ENCODE data around the gene GPR17.

The GPR17 gene

GRCh38 chr2:127641846-127642507 lies 4.0 kb upstream of the GPR17 start:
- no peak for DNase-seq

GRCh38 chr2:127642706-127643438 lies 3.1 kb upstream of the GPR17 start:
- no peak for DNase-seq

- no peak for DNase-seq
Measured at GRCh38 chr2:127643439-127644065, 2.4 kb upstream of the GPR17 start.

- no peak for DNase-seq
Measured at GRCh38 chr2:127644066-127645025, 1.6 kb upstream of the GPR17 start.

- DNase-seq = no peak
Measured at GRCh38 chr2:127645026-127645394, 943 bp upstream of the GPR17 start.

GRCh38 chr2:127646487-127647241 lies 711 bp downstream of the GPR17 start:
- no peak for DNase-seq

GRCh38 chr2:127647242-127648190 lies 1.6 kb downstream of the GPR17 start:
- no peak for DNase-seq

GRCh38 chr2:127648321-127648720 lies 2.4 kb downstream of the GPR17 start:
- no peak for DNase-seq

- DNase-seq = no peak
Measured at GRCh38 chr2:127649100-127649611, 3.2 kb downstream of the GPR17 start.

- peak; percentile 88 for DNase-seq
Measured at GRCh38 chr2:127649684-127650040, 3.7 kb downstream of the GPR17 start.

GRCh38 chr2:127650041-127650784 lies 4.3 kb downstream of the GPR17 start:
- DNase-seq = no peak

- DNase-seq = no peak
Measured at GRCh38 chr2:127650785-127651380, 4.9 kb downstream of the GPR17 start.

- no peak for DNase-seq
Measured at GRCh38 chr2:127651381-127651809, 5.4 kb downstream of the GPR17 start.

GRCh38 chr2:127651971-127652550 lies 6.1 kb downstream of the GPR17 start:
- DNase-seq = no peak

- no peak for DNase-seq
Measured at GRCh38 chr2:127652786-127653357, 6.9 kb downstream of the GPR17 start.

GRCh38 chr2:127653421-127654083 lies 7.6 kb downstream of the GPR17 start:
- no peak for DNase-seq

GRCh38 chr2:127654084-127654837 lies 8.3 kb downstream of the GPR17 start:
- no peak for DNase-seq

GRCh38 chr2:127654838-127655175 lies 8.9 kb downstream of the GPR17 start:
- no peak for DNase-seq
